Gastroesophageal sphincter (tissue), 4 donors: ENCODE data around the gene TSEN15. TPM values are rescaled to one million over a fixed set of nuclear protein-coding genes. Genes with fewer than 3 reads are reported as not detected.

ENCODE experiments used
- ATAC-seq: fragments of 150-250 bp; one replicate; pipeline ENCODE4 v1.9.1; 2016; ENCODE audit warnings: mild to moderate bottlenecking, moderate library complexity
- H3K27ac ChIP-seq, 4 donors: fragments of 200-600 bp; sonication (generic) in 3 of 4; 1 replicate in 3 of 4; 2 replicates in 1 of 4; pipeline ENCODE4 v1.5.1; 2016 to 2019
- H3K27me3 ChIP-seq: fragments of 200-600 bp; sonication (generic); one replicate; pipeline ENCODE4 v1.5.1; 2019
- H3K36me3 ChIP-seq, 2 donors: fragments of 200-600 bp; sonication (generic); one replicate each; pipeline ENCODE4 v1.5.1; 2019; ENCODE audit warnings: control low read depth in 1 of 2
- H3K4me1 ChIP-seq, 3 donors: fragments of 200-600 bp; sonication (generic); 1 replicate in 2 of 3; 2 replicates in 1 of 3; pipeline ENCODE4 v1.5.1; 2016 to 2019; ENCODE audit warnings: control low read depth in 2 of 3
- H3K4me3 ChIP-seq, 2 donors: fragments of 200-600 bp; sonication (generic); one replicate each; pipeline ENCODE4 v1.5.1; 2019; ENCODE audit warnings: mild to moderate bottlenecking in 1 of 2, moderate library complexity in 1 of 2
- H3K9me3 ChIP-seq, 3 donors: fragments of 200-600 bp; sonication (generic); one replicate each; pipeline ENCODE4 v1.5.1; 2017 to 2019; ENCODE audit warnings: control low read depth in 2 of 3
- EP300 ChIP-seq: sonication (generic); formaldehyde crosslinking; IDR thresholded peaks from one replicate; pipeline ENCODE4 v1.6.1; 2017; ENCODE audit warnings: antibody characterized with exemption, mild to moderate bottlenecking
- POLR2A ChIP-seq, 2 donors: fragments of 450-650 bp; IDR thresholded peaks; one replicate each; pipeline ENCODE4 v1.6.1; 2017; ENCODE audit warnings: antibody characterized with exemption in 2 of 2, mild to moderate bottlenecking in 2 of 2, moderate library complexity in 1 of 2
- POLR2AphosphoS5 ChIP-seq: sonication (generic); formaldehyde crosslinking; IDR thresholded peaks from one replicate; pipeline ENCODE4 v1.6.1; 2017; ENCODE audit warnings: antibody characterized with exemption
- whole genome bisulfite sequencing, 2 donors: methylation state at CpG; one replicate each; pipeline ENCODE4 v1.1.5; 2018; ENCODE audit warnings: low coverage in 1 of 2; 5-methylcytosine and 5-hydroxymethylcytosine counted together
- total RNA-seq, 4 donors: library from RNA; depleted of rRNA; stranded (reverse); fragments of >200 nt; gene quantifications; one replicate each; pipeline ENCODE4 v1.1.0, GENCODE V29; 2016
- TF ChIP-seq, protein P1 (sequence below), 4 experiments: fragments of 200-600 bp in 2 of 4; fragments of 450-650 bp in 2 of 4; sonication (generic) in 1 of 4; IDR thresholded peaks; one replicate each; pipeline ENCODE4 v1.5.1; 2017 to 2019; ENCODE audit warnings: antibody characterized with exemption in 4 of 4, mild to moderate bottlenecking in 2 of 4, moderate library complexity in 2 of 4

The TSEN15 gene
- total RNA-seq, 4 donors from 2014 or later, result 24.0 to 72.8 (median 49.1) TPM

- TF ChIP-seq EP300, result no peak
- TF ChIP-seq, protein P1, sequence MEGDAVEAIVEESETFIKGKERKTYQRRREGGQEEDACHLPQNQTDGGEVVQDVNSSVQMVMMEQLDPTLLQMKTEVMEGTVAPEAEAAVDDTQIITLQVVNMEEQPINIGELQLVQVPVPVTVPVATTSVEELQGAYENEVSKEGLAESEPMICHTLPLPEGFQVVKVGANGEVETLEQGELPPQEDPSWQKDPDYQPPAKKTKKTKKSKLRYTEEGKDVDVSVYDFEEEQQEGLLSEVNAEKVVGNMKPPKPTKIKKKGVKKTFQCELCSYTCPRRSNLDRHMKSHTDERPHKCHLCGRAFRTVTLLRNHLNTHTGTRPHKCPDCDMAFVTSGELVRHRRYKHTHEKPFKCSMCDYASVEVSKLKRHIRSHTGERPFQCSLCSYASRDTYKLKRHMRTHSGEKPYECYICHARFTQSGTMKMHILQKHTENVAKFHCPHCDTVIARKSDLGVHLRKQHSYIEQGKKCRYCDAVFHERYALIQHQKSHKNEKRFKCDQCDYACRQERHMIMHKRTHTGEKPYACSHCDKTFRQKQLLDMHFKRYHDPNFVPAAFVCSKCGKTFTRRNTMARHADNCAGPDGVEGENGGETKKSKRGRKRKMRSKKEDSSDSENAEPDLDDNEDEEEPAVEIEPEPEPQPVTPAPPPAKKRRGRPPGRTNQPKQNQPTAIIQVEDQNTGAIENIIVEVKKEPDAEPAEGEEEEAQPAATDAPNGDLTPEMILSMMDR (IDR thresholded peaks at IDR 0.05), result no peak
- no peak for TF ChIP-seq POLR2A (IDR thresholded peaks at IDR 0.05)
- no peak for TF ChIP-seq POLR2AphosphoS5
- no peaks in the 10 kb centered on the region for H3K9me3 ChIP-seq
- H3K27me3 ChIP-seq, result no peaks in the 10 kb centered on the region
- no peak for ATAC-seq
- peaks cover 0 to 30% (median 5%) of the 10 kb centered on the region in 3 donors for H3K4me1 ChIP-seq
- H3K36me3 ChIP-seq, result peaks cover 0 to 33% of the 10 kb centered on the region in 2 donors
- H3K27ac ChIP-seq, result peak overlapping the region in 1 of 4 donors; percentile 46
- 56 to 69% methylated on average over 3 of the region's 3 CpGs for WGBS, 2 donors
- H3K4me3 ChIP-seq, result no peak overlapping the region
Observed at GRCh38 chr1:184062640-184063286, 11.2 kb downstream of the TSEN15 start.

GRCh38 chr1:184065559-184065958 is 14.0 kb downstream of the TSEN15 start:
- Histone ChIP-seq H3K4me3 (no peak overlapping the region), H3K27me3 (no peaks in the 10 kb centered on the region), H3K27ac (no peak overlapping the region), H3K9me3 (no peaks in the 10 kb centered on the region), H3K36me3 (peaks cover 0 to 25% of the 10 kb centered on the region in 2 donors), H3K4me1 (peaks cover 0 to 28% (median 5%) of the 10 kb centered on the region in 3 donors)
- ATAC-seq, result no peak
- TF ChIP-seq EP300, result no peak
- TF ChIP-seq, protein P1 (IDR thresholded peaks at IDR 0.05), result no peak
- no peak for TF ChIP-seq POLR2A (IDR thresholded peaks at IDR 0.05)
- no peak for TF ChIP-seq POLR2AphosphoS5

GRCh38 chr1:184068354-184068753 is 16.8 kb downstream of the TSEN15 start:
- H3K9me3 ChIP-seq, result no peaks in the 10 kb centered on the region
- no peaks in the 10 kb centered on the region for H3K27me3 ChIP-seq
- H3K4me3 ChIP-seq, result no peak overlapping the region
- H3K27ac ChIP-seq, result no peak overlapping the region
- H3K36me3 ChIP-seq, result peaks cover 0 to 39% of the 10 kb centered on the region in 2 donors
- H3K4me1 ChIP-seq, result peaks cover 0 to under 1% (median 0%) of the 10 kb centered on the region in 3 donors
- TF ChIP-seq POLR2A (IDR thresholded peaks at IDR 0.05), result no peak
- TF ChIP-seq, protein P1 (IDR thresholded peaks at IDR 0.05), result no peak
- no peak for TF ChIP-seq POLR2AphosphoS5
- no peak for TF ChIP-seq EP300
- ATAC-seq, result no peak

GRCh38 chr1:184069675-184070074 is 18.1 kb downstream of the TSEN15 start:
- H3K9me3 ChIP-seq, result no peaks in the 10 kb centered on the region
- H3K27me3 ChIP-seq, result no peaks in the 10 kb centered on the region
- no peak for ATAC-seq
- no peak overlapping the region for H3K27ac ChIP-seq
- 72 to 79% methylated on average over 2 of the region's 2 CpGs for WGBS, 2 donors
- peaks cover 0 to 1% (median 0%) of the 10 kb centered on the region in 3 donors for H3K4me1 ChIP-seq
- no peak overlapping the region for H3K4me3 ChIP-seq
- no peak for TF ChIP-seq POLR2A (IDR thresholded peaks at IDR 0.05)
- TF ChIP-seq, protein P1 (IDR thresholded peaks at IDR 0.05), result no peak
- no peak for TF ChIP-seq EP300
- TF ChIP-seq POLR2AphosphoS5, result no peak
- peaks cover 0 to 35% of the 10 kb centered on the region in 2 donors for H3K36me3 ChIP-seq

GRCh38 chr1:184072376-184072775 is 20.8 kb downstream of the TSEN15 start:
- Histone ChIP-seq H3K9me3 (no peaks in the 10 kb centered on the region), H3K27me3 (no peaks in the 10 kb centered on the region), H3K36me3 (peaks cover 0 to 19% of the 10 kb centered on the region in 2 donors), H3K4me3 (no peak overlapping the region), H3K27ac (no peak overlapping the region), H3K4me1 (peaks cover 0 to 22% (median 9%) of the 10 kb centered on the region in 3 donors)
- TF ChIP-seq EP300 (no peak), POLR2AphosphoS5 (no peak), POLR2A (IDR thresholded peaks at IDR 0.05) (no peak)
- TF ChIP-seq, protein P1 (IDR thresholded peaks at IDR 0.05), result no peak
- 82 to 85% methylated on average over 2 of the region's 2 CpGs for WGBS, 2 donors
- no peak for ATAC-seq
